HG03521 (cell line): ENCODE measurements around the gene RPL3.

Source experiments
- ATAC-seq: cut with Tn5 transposase; IDR thresholded peaks from one replicate; pipeline ENCODE4 v1.9.1; 2021; ENCODE audit warnings: mild to moderate bottlenecking, moderate library complexity; ENCODE audit not compliant: unreplicated experiment

The RPL3 gene

GRCh38 chr22:39317775-39318506 lies 1.5 kb downstream of the RPL3 start:
- no peak for ATAC-seq

GRCh38 chr22:39317084-39317774 lies 2.2 kb downstream of the RPL3 start:
- no peak for ATAC-seq

- no peak for ATAC-seq
These were observed 2.9 kb downstream of the RPL3 start for GRCh38 chr22:39316440-39317083.

GRCh38 chr22:39315389-39315788 lies 4.0 kb downstream of the RPL3 start:
- ATAC-seq: no peak

- ATAC-seq: no peak
These were observed 5.0 kb downstream of the RPL3 start for GRCh38 chr22:39314251-39314971.

- no peak for ATAC-seq
These were observed 6.0 kb downstream of the RPL3 start for GRCh38 chr22:39313258-39314001.

- ATAC-seq: no peak
These were observed 7.0 kb downstream of the RPL3 start for GRCh38 chr22:39312410-39312809.

GRCh38 chr22:39311592-39312400 lies 7.6 kb downstream of the RPL3 start:
- ATAC-seq: no peak

- no peak for ATAC-seq
These were observed 9.3 kb downstream of the RPL3 start for GRCh38 chr22:39309881-39310714.

- ATAC-seq: no peak
These were observed 10.0 kb downstream of the RPL3 start for GRCh38 chr22:39309364-39309861.

- ATAC-seq: no peak
These were observed 10.6 kb downstream of the RPL3 start for GRCh38 chr22:39308614-39309363.

- no peak for ATAC-seq
These were observed 12.7 kb downstream of the RPL3 start for GRCh38 chr22:39306456-39307361.

- ATAC-seq: no peak
These were observed 15.3 kb downstream of the RPL3 start for GRCh38 chr22:39303892-39304671.

GRCh38 chr22:39303358-39303757 lies 16.1 kb downstream of the RPL3 start:
- ATAC-seq: no peak

GRCh38 chr22:39302431-39302960 lies 16.9 kb downstream of the RPL3 start:
- ATAC-seq: no peak

GRCh38 chr22:39301926-39302325 lies 17.5 kb downstream of the RPL3 start:
- no peak for ATAC-seq
